ENCODE measurements around the gene C1QB.

- TF ChIP-seq JUNB (IDR thresholded peaks at IDR 0.05) (no peak), ELK1 (IDR thresholded peaks at IDR 0.05; ENCODE audit: low read depth, low read length) (no peak), CTCF (IDR thresholded peaks at IDR 0.05) (no peak), PBX3 (IDR thresholded peaks at IDR 0.05) (no peak), REST (IDR thresholded peaks at IDR 0.05) (no peak), PHF8 (IDR thresholded peaks at IDR 0.05; ENCODE audit: borderline replicate concordance, low read depth) (no peak), RFX5 (IDR thresholded peaks at IDR 0.05) (no peak), EP300 (IDR thresholded peaks at IDR 0.05) (no peak), CBX2 (IDR thresholded peaks at IDR 0.05; ENCODE audit: borderline replicate concordance, low read depth) (no peak), ATOH8 (CRISPR knock-in tag; IDR thresholded peaks at IDR 0.05; ENCODE audit: low read depth) (no peak), E2F6 (IDR thresholded peaks at IDR 0.05; ENCODE audit: borderline replicate concordance, low read depth) (no peak), HDAC2 (IDR thresholded peaks at IDR 0.05) (no peak), POLR2A (IDR thresholded peaks at IDR 0.05; ENCODE audit: low read length) (no peak)
These were observed 837 bp upstream of the C1QB start for GRCh38 chr1:22651941-22652856.
